Fibroblast of the aortic adventitia (primary cell): ENCODE measurements around the gene PLCB3. TPM values are rescaled to one million over a fixed set of nuclear protein-coding genes. Genes with fewer than 3 reads are reported as not detected.

Experiments used
- DNase-seq: peaks from one replicate; pipeline ENCODE4 v3.0.0-alpha.2; 2010; ENCODE audit warnings: low read depth
- H3K4me3 ChIP-seq: 2 replicates; pipeline ENCODE4 v1.5.1; 2011; ENCODE audit warnings: low read depth, mild to moderate bottlenecking, control low read depth, low read length, moderate library complexity
- total RNA-seq: library from RNA; depleted of rRNA; stranded (reverse); fragments of >200 nt; gene quantifications from 2 replicates; pipeline ENCODE4 v1.2.3, GENCODE V29; 2012; ENCODE audit warnings: low replicate concordance
- TF ChIP-seq, protein P1 (sequence below): IDR thresholded peaks from 2 replicates; pipeline ENCODE4 v1.5.1; 2011; ENCODE audit warnings: mild to moderate bottlenecking, low read length, control low read depth, inconsistent platforms; ENCODE audit not compliant: insufficient read depth

Gene PLCB3
- total RNA-seq, 1 donor: 47.5 TPM

- no peak within 1 kb of the TSS for H3K4me3 ChIP-seq
- TF ChIP-seq, protein P1, sequence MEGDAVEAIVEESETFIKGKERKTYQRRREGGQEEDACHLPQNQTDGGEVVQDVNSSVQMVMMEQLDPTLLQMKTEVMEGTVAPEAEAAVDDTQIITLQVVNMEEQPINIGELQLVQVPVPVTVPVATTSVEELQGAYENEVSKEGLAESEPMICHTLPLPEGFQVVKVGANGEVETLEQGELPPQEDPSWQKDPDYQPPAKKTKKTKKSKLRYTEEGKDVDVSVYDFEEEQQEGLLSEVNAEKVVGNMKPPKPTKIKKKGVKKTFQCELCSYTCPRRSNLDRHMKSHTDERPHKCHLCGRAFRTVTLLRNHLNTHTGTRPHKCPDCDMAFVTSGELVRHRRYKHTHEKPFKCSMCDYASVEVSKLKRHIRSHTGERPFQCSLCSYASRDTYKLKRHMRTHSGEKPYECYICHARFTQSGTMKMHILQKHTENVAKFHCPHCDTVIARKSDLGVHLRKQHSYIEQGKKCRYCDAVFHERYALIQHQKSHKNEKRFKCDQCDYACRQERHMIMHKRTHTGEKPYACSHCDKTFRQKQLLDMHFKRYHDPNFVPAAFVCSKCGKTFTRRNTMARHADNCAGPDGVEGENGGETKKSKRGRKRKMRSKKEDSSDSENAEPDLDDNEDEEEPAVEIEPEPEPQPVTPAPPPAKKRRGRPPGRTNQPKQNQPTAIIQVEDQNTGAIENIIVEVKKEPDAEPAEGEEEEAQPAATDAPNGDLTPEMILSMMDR: no peak
- DNase-seq: no peak
Measured at GRCh38 chr11:64206457-64207255, 44.7 kb upstream of the PLCB3 start, which contains the start of gene FERMT3. Gene FERMT3, plus strand, starts transcription at chr11:64206721. Its CDS starts 644 bp downstream, at chr11:64207365.

GRCh38 chr11:64207256-64208085 is 43.9 kb upstream of the PLCB3 start:
- peak; percentile 74 for DNase-seq
- TF ChIP-seq, protein P1: no peak
- peak overlapping the region; percentile 31 for H3K4me3 ChIP-seq

DNA sequence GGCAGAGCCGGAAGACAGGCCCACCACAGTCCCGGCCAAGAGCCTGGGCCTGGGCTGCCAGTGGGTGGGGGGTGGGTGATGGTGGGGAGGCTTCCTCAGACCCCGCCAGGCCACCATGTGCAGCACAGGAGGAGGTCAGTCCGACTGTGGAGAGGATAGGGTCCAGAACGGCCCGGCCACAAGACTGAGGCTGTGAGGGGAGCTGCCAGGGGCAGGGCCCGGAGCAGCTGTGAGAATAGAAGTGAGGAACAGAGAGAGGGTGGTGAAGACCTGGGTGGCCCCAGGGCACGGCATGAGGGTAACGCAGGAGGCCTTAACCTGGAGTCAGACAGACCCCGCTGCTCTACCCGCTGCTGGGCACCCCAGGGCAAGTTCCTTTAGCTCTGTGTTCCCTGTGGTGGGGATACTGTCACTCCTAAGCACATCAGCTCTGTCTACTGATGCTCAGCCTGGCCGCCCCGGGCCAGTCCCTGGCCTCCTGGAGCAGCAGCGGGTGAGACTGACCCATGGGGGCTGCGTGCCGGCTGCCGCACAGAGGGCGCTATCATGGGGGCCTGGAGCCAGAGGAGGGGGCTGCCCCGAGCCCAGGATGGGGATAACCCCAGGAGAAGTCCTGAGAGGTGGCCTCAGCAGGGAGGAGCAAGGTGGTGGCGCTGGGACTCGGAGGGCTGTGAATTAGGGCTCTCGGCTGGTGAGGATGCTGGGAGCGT is 43.1 kb upstream of the PLCB3 start:
- no peak for DNase-seq

GRCh38 chr11:64208796-64209562 is 42.4 kb upstream of the PLCB3 start:
- H3K4me3 ChIP-seq: no peak overlapping the region
- DNase-seq: no peak
- TF ChIP-seq, protein P1: no peak

More for the DNA sequence above, 43.1 kb upstream of the PLCB3 start:
- TF ChIP-seq, protein P1: no peak
- H3K4me3 ChIP-seq: peak overlapping the region; percentile 13

DNA sequence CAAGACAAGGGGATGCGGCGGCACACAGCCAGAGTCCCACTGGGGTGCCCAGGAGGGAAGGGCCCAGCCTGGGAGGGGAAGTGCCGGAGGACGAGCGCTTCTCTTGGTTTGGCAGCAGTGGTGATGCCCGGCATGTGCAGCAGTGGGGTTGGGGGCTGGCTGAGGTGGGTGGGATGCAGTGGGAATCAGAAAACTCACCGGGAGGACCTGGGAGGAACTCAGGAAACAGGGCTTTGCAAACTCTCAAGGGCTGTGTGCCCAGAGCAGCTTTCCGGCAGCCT is 41.8 kb upstream of the PLCB3 start:
- no peak for DNase-seq

More for the DNA sequence above, 41.8 kb upstream of the PLCB3 start:
- TF ChIP-seq, protein P1: no peak
- no peak overlapping the region for H3K4me3 ChIP-seq
